ENCODE measurements around the gene DRAP1.

DRAP1 gene, protein sequence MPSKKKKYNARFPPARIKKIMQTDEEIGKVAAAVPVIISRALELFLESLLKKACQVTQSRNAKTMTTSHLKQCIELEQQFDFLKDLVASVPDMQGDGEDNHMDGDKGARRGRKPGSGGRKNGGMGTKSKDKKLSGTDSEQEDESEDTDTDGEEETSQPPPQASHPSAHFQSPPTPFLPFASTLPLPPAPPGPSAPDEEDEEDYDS

DNA sequence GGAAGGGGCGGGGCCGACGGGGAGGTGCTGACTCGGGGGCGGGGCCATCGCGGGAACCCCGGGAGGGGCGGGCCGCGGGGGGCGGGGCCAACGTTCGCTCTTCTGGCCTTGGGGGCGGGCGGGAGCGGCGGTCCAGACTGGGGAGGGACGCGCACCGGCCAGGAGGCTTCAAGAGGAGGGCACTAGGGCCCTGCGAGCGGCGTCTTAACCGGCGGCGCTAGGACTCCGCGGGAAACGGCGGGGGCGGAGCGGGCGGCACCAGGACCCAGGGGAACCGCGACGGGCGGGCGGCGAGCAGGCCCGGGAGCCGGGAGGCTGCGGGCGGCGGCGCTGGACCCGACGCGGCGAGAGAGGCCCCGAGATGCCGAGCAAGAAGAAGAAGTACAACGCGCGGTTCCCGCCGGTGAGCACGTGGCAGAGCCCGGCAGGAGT lies at the start of gene DRAP1:
DRAP1 (plus strand) TSS at position 286 of the 432 bp plus-strand sequence; CDS start at position 362, 76 bp downstream.
- TF ChIP-seq ZFX (IDR thresholded peaks at IDR 0.05; ENCODE audit: borderline replicate concordance), result no peak
- TF ChIP-seq, protein P1, sequence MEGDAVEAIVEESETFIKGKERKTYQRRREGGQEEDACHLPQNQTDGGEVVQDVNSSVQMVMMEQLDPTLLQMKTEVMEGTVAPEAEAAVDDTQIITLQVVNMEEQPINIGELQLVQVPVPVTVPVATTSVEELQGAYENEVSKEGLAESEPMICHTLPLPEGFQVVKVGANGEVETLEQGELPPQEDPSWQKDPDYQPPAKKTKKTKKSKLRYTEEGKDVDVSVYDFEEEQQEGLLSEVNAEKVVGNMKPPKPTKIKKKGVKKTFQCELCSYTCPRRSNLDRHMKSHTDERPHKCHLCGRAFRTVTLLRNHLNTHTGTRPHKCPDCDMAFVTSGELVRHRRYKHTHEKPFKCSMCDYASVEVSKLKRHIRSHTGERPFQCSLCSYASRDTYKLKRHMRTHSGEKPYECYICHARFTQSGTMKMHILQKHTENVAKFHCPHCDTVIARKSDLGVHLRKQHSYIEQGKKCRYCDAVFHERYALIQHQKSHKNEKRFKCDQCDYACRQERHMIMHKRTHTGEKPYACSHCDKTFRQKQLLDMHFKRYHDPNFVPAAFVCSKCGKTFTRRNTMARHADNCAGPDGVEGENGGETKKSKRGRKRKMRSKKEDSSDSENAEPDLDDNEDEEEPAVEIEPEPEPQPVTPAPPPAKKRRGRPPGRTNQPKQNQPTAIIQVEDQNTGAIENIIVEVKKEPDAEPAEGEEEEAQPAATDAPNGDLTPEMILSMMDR (IDR thresholded peaks at IDR 0.05), result no peak
- H3K27ac ChIP-seq, result peak within 1 kb of the TSS; percentile 83

DNA sequence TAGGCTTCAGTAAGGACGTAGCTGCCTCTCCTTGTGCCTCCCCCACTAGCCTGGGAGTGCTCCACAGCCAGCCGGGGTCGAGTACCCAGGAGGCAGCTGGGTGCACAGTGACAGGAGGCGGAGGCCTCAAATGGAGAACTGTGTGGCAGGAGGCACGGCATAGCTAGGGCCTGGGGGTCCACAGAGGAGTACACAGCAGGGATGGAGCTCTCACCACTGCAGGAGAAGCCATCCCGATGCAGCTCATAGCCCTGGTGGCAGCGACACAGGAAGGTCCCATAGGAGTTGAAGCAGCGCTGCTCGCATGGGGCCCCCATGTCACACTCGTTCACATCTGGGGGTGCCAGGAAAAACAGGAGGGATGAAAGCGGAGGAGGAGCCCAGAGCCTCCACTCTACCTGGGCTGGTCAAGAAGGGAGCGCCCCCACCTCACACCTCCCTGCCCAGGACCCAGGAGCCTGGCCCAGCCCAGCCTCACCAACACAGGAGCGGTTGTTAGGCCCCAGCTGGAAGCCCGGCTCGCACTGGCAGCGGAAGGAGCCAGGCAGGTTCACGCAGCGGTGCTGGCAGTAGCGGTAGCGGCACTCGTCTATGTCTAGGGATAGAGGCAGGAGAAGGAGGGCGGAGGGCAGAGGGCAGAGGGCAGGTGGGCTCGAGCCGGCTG lies 49.5 kb upstream of the DRAP1 start:
- H3K27ac ChIP-seq, result no peak overlapping the region
- TF ChIP-seq, protein P1 (IDR thresholded peaks at IDR 0.05), result no peak

DNA sequence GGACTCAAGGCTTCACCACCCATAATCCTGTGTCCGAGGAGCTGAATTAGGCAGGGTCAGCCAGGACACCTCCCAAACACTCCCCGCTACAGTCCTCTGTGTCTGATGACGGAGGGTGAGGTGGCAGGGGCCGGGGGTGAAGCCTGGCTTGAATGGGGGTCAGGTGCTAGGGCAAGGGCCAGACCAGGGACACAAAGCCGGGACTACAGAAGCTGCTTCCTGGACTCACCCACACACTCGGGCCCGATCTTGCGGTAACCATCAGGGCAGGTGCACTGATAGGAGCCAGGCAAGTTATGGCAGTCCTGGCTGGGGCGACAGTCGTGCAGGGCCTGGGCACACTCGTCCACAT lies 48.9 kb upstream of the DRAP1 start:
- no peak for TF ChIP-seq ZFX (IDR thresholded peaks at IDR 0.05; ENCODE audit: borderline replicate concordance)
- TF ChIP-seq, protein P1 (IDR thresholded peaks at IDR 0.05), result no peak
- no peak overlapping the region for H3K27ac ChIP-seq

DNA sequence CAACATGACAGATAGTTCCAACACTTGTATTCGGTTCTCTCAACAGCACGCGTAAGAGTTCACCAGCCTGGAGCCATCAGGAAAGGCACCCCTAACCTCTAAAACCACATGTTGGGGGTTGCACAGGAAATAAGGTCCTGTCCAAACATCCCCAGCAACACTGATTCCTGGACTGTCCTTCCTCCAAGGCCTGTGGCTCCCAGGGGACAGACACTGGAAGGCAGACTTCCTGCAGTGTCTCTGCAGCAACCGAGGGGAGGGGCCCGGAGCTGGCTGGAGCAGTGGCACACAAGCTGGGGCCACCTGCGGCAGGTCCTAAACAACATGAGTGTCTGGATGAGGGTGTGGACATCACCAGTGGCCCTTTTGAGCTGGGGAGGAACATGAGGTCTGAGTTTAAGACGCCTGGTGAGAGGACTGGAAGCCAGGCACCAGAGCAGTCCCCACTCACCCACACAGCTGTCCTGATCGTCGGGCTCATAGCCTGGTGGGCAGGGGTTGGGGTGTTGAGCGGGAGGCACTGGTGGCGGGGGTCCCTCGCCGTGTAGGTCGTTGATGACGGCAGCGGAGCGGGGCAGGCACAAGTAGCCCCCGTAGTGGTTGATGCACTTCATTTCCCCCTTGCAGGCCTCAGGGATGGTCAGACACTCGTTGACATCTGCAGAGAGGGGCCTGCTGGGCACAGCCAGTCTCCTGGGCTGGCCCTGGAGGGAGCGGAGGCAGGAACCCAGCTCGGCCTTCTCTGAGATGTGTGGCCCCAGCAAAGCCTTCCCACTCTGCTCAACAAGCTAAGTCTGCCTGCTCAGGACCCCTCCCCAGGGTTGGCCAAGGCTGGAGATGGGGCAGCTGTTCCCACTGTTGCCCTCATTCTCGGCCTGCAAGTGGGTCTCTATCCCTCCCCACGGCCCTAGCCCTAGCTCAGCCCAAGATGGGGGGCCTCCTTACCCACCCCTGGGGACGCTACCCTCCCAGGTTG lies 48.2 kb upstream of the DRAP1 start:
- H3K27ac ChIP-seq, result no peak overlapping the region

DNA sequence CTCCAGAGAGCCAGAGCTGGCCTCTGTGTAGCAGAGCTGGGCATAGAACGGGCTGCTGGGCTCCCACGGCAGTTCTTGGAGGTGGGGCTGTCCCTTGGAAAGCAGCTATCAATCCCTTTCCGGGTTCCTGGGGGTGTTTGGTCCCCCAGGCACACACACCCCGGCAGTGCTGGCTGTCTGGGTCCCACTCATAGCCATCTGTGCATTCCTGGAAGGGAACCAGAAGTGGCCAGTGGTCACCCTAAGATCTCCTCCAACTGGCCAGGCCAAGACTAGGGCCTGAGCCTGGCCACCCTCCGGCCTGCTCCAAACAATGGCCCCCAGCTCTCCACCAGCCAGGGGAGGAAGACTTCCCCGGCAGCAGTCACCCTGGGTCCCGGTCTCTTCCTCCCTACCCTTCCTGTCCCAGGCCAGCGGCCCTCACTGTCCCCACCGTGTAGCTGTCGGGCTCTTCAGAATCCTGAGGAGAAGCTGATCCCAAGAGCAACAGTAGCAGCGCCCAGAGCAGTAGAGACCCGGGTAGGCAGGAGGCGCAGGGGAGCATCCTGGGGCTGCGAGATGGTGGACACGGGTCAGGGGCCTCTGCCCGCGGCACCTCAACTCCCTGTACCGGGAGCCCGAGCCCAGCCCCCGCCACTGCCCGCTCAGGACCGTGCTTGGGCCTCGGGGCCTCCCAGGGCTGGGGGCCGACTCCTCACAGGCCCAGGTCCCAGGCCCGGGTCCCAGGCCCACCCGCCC lies 47.2 kb upstream of the DRAP1 start:
- H3K27ac ChIP-seq, result no peak overlapping the region
- TF ChIP-seq ZFX (IDR thresholded peaks at IDR 0.05; ENCODE audit: borderline replicate concordance), result no peak
- TF ChIP-seq, protein P1 (IDR thresholded peaks at IDR 0.05), result no peak

More for the DNA sequence above, 48.2 kb upstream of the DRAP1 start:
- TF ChIP-seq, protein P1 (IDR thresholded peaks at IDR 0.05), result no peak
- TF ChIP-seq ZFX (IDR thresholded peaks at IDR 0.05; ENCODE audit: borderline replicate concordance), result no peak

DNA sequence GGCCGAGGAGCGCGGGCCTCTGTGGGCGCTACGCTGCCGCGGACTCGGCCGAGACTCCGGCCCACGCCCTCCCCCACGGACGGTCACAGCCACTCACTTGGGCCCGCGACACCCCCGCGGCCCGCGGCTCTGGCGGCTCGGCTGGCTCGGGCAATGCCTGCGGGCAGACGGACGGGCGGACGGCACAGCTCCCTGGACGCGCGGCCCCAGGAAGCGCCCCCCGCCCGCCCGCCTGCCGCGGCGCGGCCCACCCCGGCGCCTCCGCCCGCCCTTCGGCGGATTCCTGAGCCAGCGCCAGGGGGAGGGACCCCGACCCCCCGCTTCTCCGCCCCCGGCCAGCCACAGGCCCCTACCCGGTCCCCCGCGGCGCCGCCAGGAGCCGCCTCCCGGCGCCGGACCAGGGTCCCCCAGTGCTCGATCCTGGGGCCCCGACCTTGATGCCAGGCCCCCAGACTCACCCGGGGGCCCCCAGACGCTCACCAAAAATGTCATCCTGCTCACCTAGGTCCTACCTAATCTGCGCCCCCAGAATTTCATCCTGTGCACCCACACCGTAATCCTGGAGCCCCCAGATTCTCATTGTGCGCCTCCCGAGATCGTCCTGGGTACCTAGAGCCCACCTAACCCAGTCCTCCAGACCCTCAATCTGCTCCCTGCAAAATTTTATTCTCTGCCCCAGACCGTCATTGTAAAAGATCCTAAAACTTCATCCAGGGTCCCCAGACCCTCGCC lies 46.5 kb upstream of the DRAP1 start, which contains the start of gene EFEMP2:
EFEMP2 (minus strand) TSS at position 215 of the 732 bp plus-strand sequence. CDS start 446 bp downstream, outside the sequence.
- TF ChIP-seq ZFX (IDR thresholded peaks at IDR 0.05; ENCODE audit: borderline replicate concordance), result no peak
- TF ChIP-seq, protein P1 (IDR thresholded peaks at IDR 0.05), result no peak
- H3K27ac ChIP-seq, result 0 out of 2 replicates have a peak within 1 kb of the TSS, but pooled peaks have one; percentile 34

Data from 22Rv1 (cell line).